C4-2B (cell line): ENCODE data around the gene ERC2.

Experiments used
- CTCF ChIP-seq: fragments of 450-650 bp; conservative IDR thresholded peaks from 2 replicates; pipeline ENCODE4 v1.5.1; 2017; ENCODE audit warnings: mild to moderate bottlenecking
- ZFX ChIP-seq: fragments of 450-650 bp; IDR thresholded peaks from 2 replicates; pipeline ENCODE4 v1.6.1; 2017

- no peak for TF ChIP-seq CTCF
- TF ChIP-seq ZFX, result no peak
These were observed 609.0 kb downstream of the ERC2 start for GRCh38 chr3:55859305-55859704.
